OCI-LY3 (cell line): Measurements from ENCODE around the gene CDKL2.

ENCODE experiments used
- H2AFZ ChIP-seq: fragments of 200-600, 300-600 bp; shearing (Covaris generic); 2 replicates; pipeline ENCODE4 v1.6.0; 2014; ENCODE audit warnings: antibody characterized with exemption, low read depth, low read length
- H3K27ac ChIP-seq: fragments of 200-600, 300-600 bp; sonication (generic); 2 replicates; pipeline ENCODE4 v1.5.1; 2014; ENCODE audit warnings: mild to moderate bottlenecking, low read length, moderate library complexity, mixed read lengths
- H3K27me3 ChIP-seq: fragments of 200-600, 300-600 bp; sonication (generic); 2 replicates; pipeline ENCODE4 v1.6.1; 2014; ENCODE audit warnings: low read depth, low read length, mixed read lengths
- H3K36me3 ChIP-seq: fragments of 200-600, 300-600 bp; sonication (generic); replicated peaks from 2 replicates; pipeline ENCODE3; 2014; ENCODE audit warnings: low read depth, low read length, mixed read lengths
- H3K4me1 ChIP-seq: fragments of 300-600, 200-600 bp; sonication (generic); 2 replicates; pipeline ENCODE4 v1.6.1; 2014; ENCODE audit warnings: low read length, mixed read lengths
- H3K4me2 ChIP-seq: fragments of 200-600, 300-600 bp; sonication (generic); 2 replicates; pipeline ENCODE4 v1.6.1; 2014; ENCODE audit warnings: low read length, mixed read lengths
- H3K4me3 ChIP-seq: fragments of 300-600, 200-600 bp; sonication (generic); 2 replicates; pipeline ENCODE4 v1.5.1; 2014; ENCODE audit warnings: antibody characterized with exemption, mild to moderate bottlenecking, low read length, moderate library complexity
- H3K79me2 ChIP-seq: fragments of 300-600, 200-600 bp; shearing (Covaris generic); 2 replicates; pipeline ENCODE4 v1.6.1; 2014; ENCODE audit warnings: mild to moderate bottlenecking, low read length, mixed read lengths
- H3K9ac ChIP-seq: fragments of 300-600, 200-600 bp; shearing (Covaris generic); 2 replicates; pipeline ENCODE4 v1.6.0; 2014; ENCODE audit warnings: mild to moderate bottlenecking, low read length, moderate library complexity
- H3K9me3 ChIP-seq: fragments of 200-600, 300-600 bp; shearing (Covaris generic); 2 replicates; pipeline ENCODE4 v1.6.1; 2014; ENCODE audit warnings: low read length, mixed read lengths; ENCODE audit not compliant: insufficient read depth
- H4K20me1 ChIP-seq: fragments of 200-600, 300-600 bp; sonication (generic); 2 replicates; pipeline ENCODE4 v1.6.1; 2016; ENCODE audit warnings: low read length, mixed read lengths; ENCODE audit not compliant: insufficient read depth
- EZH2phosphoT487 ChIP-seq: fragments of 200-600 bp; shearing (Covaris generic); IDR thresholded peaks from 2 replicates; pipeline ENCODE4 v1.6.1; 2018; ENCODE audit warnings: antibody characterized with exemption, mixed run types, low read depth
- TF ChIP-seq, protein P1 (sequence below): fragments of 200-600, 300-600 bp; sonication (generic); IDR thresholded peaks from 2 replicates; pipeline ENCODE4 v1.5.1; 2014; ENCODE audit warnings: antibody characterized with exemption, low read length, low read depth

CDKL2 gene

DNA sequence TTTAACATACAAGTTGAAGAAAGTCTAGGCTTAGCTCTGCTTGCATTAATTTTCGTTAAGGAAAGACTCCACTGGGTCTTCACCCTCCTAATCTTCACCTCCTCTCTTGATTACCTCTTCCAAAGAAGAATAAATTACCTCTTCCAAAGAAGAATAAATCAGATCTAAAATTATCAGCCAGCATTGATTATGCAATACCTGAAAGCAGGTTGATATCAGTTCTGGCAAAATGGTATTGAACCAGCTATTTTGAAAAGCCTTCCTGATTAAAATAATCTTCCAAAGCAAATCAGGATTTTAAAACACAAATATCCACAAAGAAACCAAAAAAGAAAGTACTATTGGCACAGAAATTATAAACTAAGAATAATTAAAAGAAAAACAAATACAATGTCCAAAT, 36.9 kb downstream of the CDKL2 start:
- Histone ChIP-seq H4K20me1 (no peaks in the 10 kb centered on the region), H3K4me1 (no peaks in the 10 kb centered on the region), H3K27me3 (no peaks in the 10 kb centered on the region), H3K4me2 (no peak overlapping the region), H3K27ac (no peak overlapping the region), H3K9me3 (no peaks in the 10 kb centered on the region), H3K79me2 (no peaks in the 10 kb centered on the region), H2AFZ (no peak overlapping the region), H3K9ac (no peak overlapping the region), H3K36me3 (no peaks in the 10 kb centered on the region), H3K4me3 (no peak overlapping the region)
- no peak for TF ChIP-seq EZH2phosphoT487
- TF ChIP-seq, protein P1, sequence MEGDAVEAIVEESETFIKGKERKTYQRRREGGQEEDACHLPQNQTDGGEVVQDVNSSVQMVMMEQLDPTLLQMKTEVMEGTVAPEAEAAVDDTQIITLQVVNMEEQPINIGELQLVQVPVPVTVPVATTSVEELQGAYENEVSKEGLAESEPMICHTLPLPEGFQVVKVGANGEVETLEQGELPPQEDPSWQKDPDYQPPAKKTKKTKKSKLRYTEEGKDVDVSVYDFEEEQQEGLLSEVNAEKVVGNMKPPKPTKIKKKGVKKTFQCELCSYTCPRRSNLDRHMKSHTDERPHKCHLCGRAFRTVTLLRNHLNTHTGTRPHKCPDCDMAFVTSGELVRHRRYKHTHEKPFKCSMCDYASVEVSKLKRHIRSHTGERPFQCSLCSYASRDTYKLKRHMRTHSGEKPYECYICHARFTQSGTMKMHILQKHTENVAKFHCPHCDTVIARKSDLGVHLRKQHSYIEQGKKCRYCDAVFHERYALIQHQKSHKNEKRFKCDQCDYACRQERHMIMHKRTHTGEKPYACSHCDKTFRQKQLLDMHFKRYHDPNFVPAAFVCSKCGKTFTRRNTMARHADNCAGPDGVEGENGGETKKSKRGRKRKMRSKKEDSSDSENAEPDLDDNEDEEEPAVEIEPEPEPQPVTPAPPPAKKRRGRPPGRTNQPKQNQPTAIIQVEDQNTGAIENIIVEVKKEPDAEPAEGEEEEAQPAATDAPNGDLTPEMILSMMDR = no peak

DNA sequence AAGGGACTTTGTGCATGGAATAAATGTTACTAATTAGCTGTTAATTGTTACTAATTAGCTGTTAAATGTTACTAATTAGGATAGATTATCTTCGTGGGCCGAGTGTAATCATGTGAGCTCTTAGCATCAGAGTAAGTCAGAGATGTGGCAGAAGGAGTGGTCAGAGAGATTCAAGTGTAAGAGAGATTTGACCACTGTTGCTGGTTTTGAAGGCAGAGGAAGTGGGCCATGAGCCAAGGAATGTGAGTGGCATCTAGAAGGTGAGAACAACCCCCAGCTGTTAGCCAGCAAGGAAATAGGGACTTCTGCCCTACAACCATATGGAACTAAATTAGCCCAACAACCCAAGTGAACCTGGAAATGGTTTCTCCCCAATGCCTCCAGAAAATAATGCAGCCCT, 46.3 kb downstream of the CDKL2 start:
- Histone ChIP-seq H2AFZ (no peak overlapping the region), H3K27me3 (no peaks in the 10 kb centered on the region), H3K27ac (no peak overlapping the region), H3K4me3 (no peak overlapping the region), H3K9ac (no peak overlapping the region), H3K4me1 (peaks cover 3% of the 10 kb centered on the region; the same call in 1 of the 2 replicates), H3K9me3 (no peaks in the 10 kb centered on the region), H3K36me3 (no peaks in the 10 kb centered on the region), H3K4me2 (no peak overlapping the region), H4K20me1 (no peaks in the 10 kb centered on the region), H3K79me2 (no peaks in the 10 kb centered on the region)
- no peak for TF ChIP-seq EZH2phosphoT487
- TF ChIP-seq, protein P1 = no peak

DNA sequence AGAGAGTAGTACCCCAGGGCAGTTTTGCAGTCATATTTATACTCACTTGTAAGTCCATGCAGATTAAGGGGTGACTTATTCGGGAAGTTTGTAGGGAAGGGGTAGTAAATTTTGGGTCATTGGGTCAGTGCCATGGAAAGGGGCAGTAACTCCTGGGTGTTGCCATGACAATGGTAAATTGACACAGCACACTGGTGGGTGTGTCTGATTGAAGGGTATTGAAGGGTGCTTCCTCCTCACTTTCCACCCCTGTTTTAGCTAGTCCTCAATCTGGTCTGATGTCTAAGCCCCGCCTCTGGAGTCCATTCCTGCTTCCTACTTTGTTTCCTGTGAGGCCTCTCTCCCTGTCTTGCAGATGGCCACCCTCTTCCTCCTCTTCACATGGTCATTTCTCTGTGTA, 62.6 kb downstream of the CDKL2 start:
- Histone ChIP-seq H3K4me1 (peaks cover under 1% of the 10 kb centered on the region; the same call in 1 of the 2 replicates), H3K4me2 (no peak overlapping the region), H3K27me3 (peaks cover 5% of the 10 kb centered on the region; the same call in 1 of the 2 replicates), H3K4me3 (no peak overlapping the region), H2AFZ (no peak overlapping the region), H4K20me1 (no peaks in the 10 kb centered on the region), H3K79me2 (no peaks in the 10 kb centered on the region), H3K27ac (no peak overlapping the region), H3K36me3 (no peaks in the 10 kb centered on the region), H3K9ac (no peak overlapping the region), H3K9me3 (no peaks in the 10 kb centered on the region)
- TF ChIP-seq, protein P1 = no peak
- no peak for TF ChIP-seq EZH2phosphoT487

DNA sequence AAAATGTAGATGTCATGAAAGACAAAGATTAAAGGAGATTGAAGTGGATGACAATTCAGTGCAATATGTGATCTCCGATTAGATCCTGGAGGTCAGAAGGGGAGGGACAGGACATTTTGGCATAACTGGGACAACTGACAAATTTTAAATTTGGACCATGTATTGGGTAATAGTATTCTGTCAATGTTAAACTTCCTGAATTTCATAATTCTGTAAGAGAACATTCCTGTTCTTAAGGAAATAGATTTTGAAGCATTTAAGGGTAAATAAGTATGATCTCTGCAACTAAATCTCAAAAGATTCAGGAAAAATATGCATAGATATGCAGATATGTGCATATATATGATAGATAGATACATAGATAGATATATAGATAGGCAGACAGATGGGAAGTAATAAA, 63.4 kb downstream of the CDKL2 start:
- H3K36me3 ChIP-seq = no peaks in the 10 kb centered on the region
- H3K9me3 ChIP-seq = no peaks in the 10 kb centered on the region
- no peak overlapping the region for H3K4me3 ChIP-seq
- H3K27me3 ChIP-seq = no peaks in the 10 kb centered on the region
- H3K4me2 ChIP-seq = no peak overlapping the region
- no peaks in the 10 kb centered on the region for H3K4me1 ChIP-seq
- no peaks in the 10 kb centered on the region for H4K20me1 ChIP-seq
- no peak overlapping the region for H2AFZ ChIP-seq
- TF ChIP-seq EZH2phosphoT487 = no peak
- TF ChIP-seq, protein P1 = no peak
- H3K79me2 ChIP-seq = no peaks in the 10 kb centered on the region
- H3K27ac ChIP-seq = no peak overlapping the region
- no peak overlapping the region for H3K9ac ChIP-seq
